Choroid plexus epithelial cell (primary cell): ENCODE results near the gene CTIF.

ENCODE experiments used
- DNase-seq: peaks from one replicate; pipeline ENCODE4 v3.0.0-alpha.2; 2010; ENCODE audit warnings: low read depth
- H3K4me3 ChIP-seq: 2 replicates; pipeline ENCODE4 v1.5.1; 2011; ENCODE audit warnings: low read depth, mild to moderate bottlenecking, control low read depth, low read length, moderate library complexity
- CTCF ChIP-seq: conservative IDR thresholded peaks from 2 replicates; pipeline ENCODE4 v1.5.1; 2011; ENCODE audit warnings: low read depth, mild to moderate bottlenecking, control low read depth, inconsistent platforms, low read length, moderate library complexity

Gene CTIF

GRCh38 chr18:48609114-48609513 is 70.3 kb downstream of the CTIF start:
- no peak for DNase-seq
- TF ChIP-seq CTCF = no peak
- H3K4me3 ChIP-seq = no peak overlapping the region

- TF ChIP-seq CTCF = no peak
- H3K4me3 ChIP-seq = no peak overlapping the region
- DNase-seq = no peak
Observed at GRCh38 chr18:48609820-48610815, 71.3 kb downstream of the CTIF start.

- no peak for TF ChIP-seq CTCF
- no peak overlapping the region for H3K4me3 ChIP-seq
Observed at GRCh38 chr18:48611203-48611602, 72.4 kb downstream of the CTIF start.

GRCh38 chr18:48611785-48612480 is 73.1 kb downstream of the CTIF start:
- TF ChIP-seq CTCF = no peak
- no peak overlapping the region for H3K4me3 ChIP-seq

More at GRCh38 chr18:48611203-48611602, 72.4 kb downstream of the CTIF start:
- no peak for DNase-seq

GRCh38 chr18:48612511-48612910 is 73.7 kb downstream of the CTIF start:
- no peak for DNase-seq
- TF ChIP-seq CTCF = no peak
- H3K4me3 ChIP-seq = no peak overlapping the region

More at GRCh38 chr18:48611785-48612480, 73.1 kb downstream of the CTIF start:
- DNase-seq = no peak

GRCh38 chr18:48612917-48613316 is 74.1 kb downstream of the CTIF start:
- no peak overlapping the region for H3K4me3 ChIP-seq
- DNase-seq = no peak

More at GRCh38 chr18:48612917-48613316, 74.1 kb downstream of the CTIF start:
- TF ChIP-seq CTCF = no peak
